PFSK-1 (cell line): ENCODE results near the gene OR8B8.

Experiments
- POLR2AphosphoS5 ChIP-seq: IDR thresholded peaks from 2 replicates; pipeline ENCODE4 v1.6.1; 2012; ENCODE audit warnings: low read depth, mild to moderate bottlenecking, control low read depth, low read length, moderate library complexity
- SIN3A ChIP-seq: IDR thresholded peaks from 2 replicates; pipeline ENCODE4 v1.6.1; 2012; ENCODE audit warnings: mild to moderate bottlenecking, low read length, moderate library complexity, borderline replicate concordance; ENCODE audit not compliant: insufficient read depth
- TAF1 ChIP-seq: IDR thresholded peaks from 2 replicates; pipeline ENCODE4 v1.6.1; 2012; ENCODE audit warnings: low read length, control low read depth, borderline replicate concordance; ENCODE audit not compliant: insufficient read depth
- TF ChIP-seq, protein P1 (sequence below), 2 experiments: IDR thresholded peaks; 2 replicates each; pipeline versions ENCODE4 v1.6.1 to v1.8.0; 2011 to 2012; ENCODE audit warnings: low read depth in 2 of 2, low read length in 2 of 2, control low read depth in 1 of 2, inconsistent platforms in 1 of 2, mild to moderate bottlenecking in 1 of 2, moderate library complexity in 1 of 2; ENCODE audit not compliant: insufficient read depth in 1 of 2

DNA sequence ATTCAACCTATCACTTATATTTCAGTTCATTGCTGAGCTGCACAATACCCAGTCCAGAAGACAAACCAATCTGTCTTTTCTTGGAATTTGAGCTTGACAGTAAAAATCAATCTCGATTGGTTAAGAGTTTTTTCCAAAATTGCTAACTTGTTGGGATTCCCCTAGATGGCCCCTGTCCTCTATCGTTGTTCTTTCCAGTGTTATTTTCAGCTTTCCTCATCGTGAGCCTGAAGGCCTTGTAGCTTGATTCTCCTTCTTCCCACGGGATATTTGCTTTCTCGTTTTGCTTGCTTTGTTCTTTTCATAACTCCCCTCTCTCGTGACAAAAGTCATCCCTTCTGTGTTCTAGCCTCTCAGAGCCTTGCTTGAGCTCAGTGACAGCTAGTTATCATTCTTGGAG, 3.1 kb downstream of the OR8B8 start:
- TF ChIP-seq, protein P1, sequence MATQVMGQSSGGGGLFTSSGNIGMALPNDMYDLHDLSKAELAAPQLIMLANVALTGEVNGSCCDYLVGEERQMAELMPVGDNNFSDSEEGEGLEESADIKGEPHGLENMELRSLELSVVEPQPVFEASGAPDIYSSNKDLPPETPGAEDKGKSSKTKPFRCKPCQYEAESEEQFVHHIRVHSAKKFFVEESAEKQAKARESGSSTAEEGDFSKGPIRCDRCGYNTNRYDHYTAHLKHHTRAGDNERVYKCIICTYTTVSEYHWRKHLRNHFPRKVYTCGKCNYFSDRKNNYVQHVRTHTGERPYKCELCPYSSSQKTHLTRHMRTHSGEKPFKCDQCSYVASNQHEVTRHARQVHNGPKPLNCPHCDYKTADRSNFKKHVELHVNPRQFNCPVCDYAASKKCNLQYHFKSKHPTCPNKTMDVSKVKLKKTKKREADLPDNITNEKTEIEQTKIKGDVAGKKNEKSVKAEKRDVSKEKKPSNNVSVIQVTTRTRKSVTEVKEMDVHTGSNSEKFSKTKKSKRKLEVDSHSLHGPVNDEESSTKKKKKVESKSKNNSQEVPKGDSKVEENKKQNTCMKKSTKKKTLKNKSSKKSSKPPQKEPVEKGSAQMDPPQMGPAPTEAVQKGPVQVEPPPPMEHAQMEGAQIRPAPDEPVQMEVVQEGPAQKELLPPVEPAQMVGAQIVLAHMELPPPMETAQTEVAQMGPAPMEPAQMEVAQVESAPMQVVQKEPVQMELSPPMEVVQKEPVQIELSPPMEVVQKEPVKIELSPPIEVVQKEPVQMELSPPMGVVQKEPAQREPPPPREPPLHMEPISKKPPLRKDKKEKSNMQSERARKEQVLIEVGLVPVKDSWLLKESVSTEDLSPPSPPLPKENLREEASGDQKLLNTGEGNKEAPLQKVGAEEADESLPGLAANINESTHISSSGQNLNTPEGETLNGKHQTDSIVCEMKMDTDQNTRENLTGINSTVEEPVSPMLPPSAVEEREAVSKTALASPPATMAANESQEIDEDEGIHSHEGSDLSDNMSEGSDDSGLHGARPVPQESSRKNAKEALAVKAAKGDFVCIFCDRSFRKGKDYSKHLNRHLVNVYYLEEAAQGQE (IDR thresholded peaks at IDR 0.05; ENCODE audit: insufficient read depth in 1 of 2, low read depth in 2 of 2, low read length in 2 of 2) = no peak
- TF ChIP-seq SIN3A = no peak
- no peak for TF ChIP-seq TAF1
- no peak for TF ChIP-seq POLR2AphosphoS5
